ENCODE results near the gene GNG14.
A peak's percentile ranks its signal among the peaks of the same experiment; 100 is the strongest.
"Not testable (repeated sequence)": the region's sequence is repeated elsewhere in the genome, so short reads cannot be mapped to it uniquely, and the experiment has no call there.

Gene GNG14

GRCh38 chr19:12675940-12676339, 11.9 kb upstream of the GNG14 start:
- Mint-ChIP-seq H3K4me1 (ENCODE audit: low read depth) (peaks cover 31% of the 10 kb centered on the region), H3K27me3 (no peaks in the 10 kb centered on the region), H3K9me3 (no peaks in the 10 kb centered on the region), H3K36me3 (ENCODE audit: low read depth) (peaks cover 41% of the 10 kb centered on the region), H3K27ac (no peak overlapping the region), H3K4me3 (no peak overlapping the region)

GRCh38 chr19:12676384-12676792, 11.4 kb upstream of the GNG14 start:
- H3K27ac Mint-ChIP-seq = peak overlapping the region; percentile 9
- H3K27me3 Mint-ChIP-seq = no peaks in the 10 kb centered on the region
- peaks cover 35% of the 10 kb centered on the region for H3K4me1 Mint-ChIP-seq (ENCODE audit: low read depth)
- H3K36me3 Mint-ChIP-seq (ENCODE audit: low read depth) = peaks cover 46% of the 10 kb centered on the region
- H3K9me3 Mint-ChIP-seq = no peaks in the 10 kb centered on the region
- no peak overlapping the region for H3K4me3 Mint-ChIP-seq

GRCh38 chr19:12676928-12677327, 10.9 kb upstream of the GNG14 start:
- H3K9me3 Mint-ChIP-seq = no peaks in the 10 kb centered on the region
- peaks cover 36% of the 10 kb centered on the region for H3K4me1 Mint-ChIP-seq (ENCODE audit: low read depth)
- peaks cover 43% of the 10 kb centered on the region for H3K36me3 Mint-ChIP-seq (ENCODE audit: low read depth)
- H3K27ac Mint-ChIP-seq = peak overlapping the region; percentile 48
- H3K4me3 Mint-ChIP-seq = no peak overlapping the region
- no peaks in the 10 kb centered on the region for H3K27me3 Mint-ChIP-seq

GRCh38 chr19:12678039-12678438, 9.8 kb upstream of the GNG14 start:
- H3K36me3 Mint-ChIP-seq (ENCODE audit: low read depth) = peaks cover 40% of the 10 kb centered on the region
- H3K4me1 Mint-ChIP-seq (ENCODE audit: low read depth) = peaks cover 33% of the 10 kb centered on the region
- H3K9me3 Mint-ChIP-seq, H3K27ac Mint-ChIP-seq, H3K27me3 Mint-ChIP-seq, H3K4me3 Mint-ChIP-seq: not testable (repeated sequence)

GRCh38 chr19:12680034-12680433, 7.8 kb upstream of the GNG14 start:
- H3K4me3 Mint-ChIP-seq = peak overlapping the region; percentile 100
- peaks cover 33% of the 10 kb centered on the region for H3K4me1 Mint-ChIP-seq (ENCODE audit: low read depth)
- H3K9me3 Mint-ChIP-seq = no peaks in the 10 kb centered on the region
- H3K36me3 Mint-ChIP-seq (ENCODE audit: low read depth) = peaks cover 31% of the 10 kb centered on the region
- no peaks in the 10 kb centered on the region for H3K27me3 Mint-ChIP-seq
- H3K27ac Mint-ChIP-seq = peak overlapping the region; percentile 45

- peak within 1 kb of the TSS; percentile 97 for H3K27ac Mint-ChIP-seq
- peaks cover 28% of the 10 kb centered on the region for H3K36me3 Mint-ChIP-seq (ENCODE audit: low read depth)
- H3K27me3 Mint-ChIP-seq = no peaks in the 10 kb centered on the region
- no peaks in the 10 kb centered on the region for H3K9me3 Mint-ChIP-seq
- H3K4me1 Mint-ChIP-seq (ENCODE audit: low read depth) = peaks cover 31% of the 10 kb centered on the region
- peak within 1 kb of the TSS; percentile 100 for H3K4me3 Mint-ChIP-seq
Observed at GRCh38 chr19:12681074-12681987, 6.5 kb upstream of the GNG14 start, which contains the start of gene DHPS. DHPS (minus strand) TSS chr19:12681880; CDS start chr19:12681766, 114 bp downstream.

GRCh38 chr19:12685831-12686230, 2.0 kb upstream of the GNG14 start:
- no peak overlapping the region for H3K27ac Mint-ChIP-seq
- H3K4me1 Mint-ChIP-seq (ENCODE audit: low read depth) = peaks cover 9% of the 10 kb centered on the region
- no peaks in the 10 kb centered on the region for H3K27me3 Mint-ChIP-seq
- H3K9me3 Mint-ChIP-seq = no peaks in the 10 kb centered on the region
- no peak overlapping the region for H3K4me3 Mint-ChIP-seq
- H3K36me3 Mint-ChIP-seq (ENCODE audit: low read depth) = peaks cover 9% of the 10 kb centered on the region

GRCh38 chr19:12689012-12689411, 1.2 kb downstream of the GNG14 start:
- H3K4me3 Mint-ChIP-seq = no peak overlapping the region
- H3K36me3 Mint-ChIP-seq (ENCODE audit: low read depth) = peaks cover 4% of the 10 kb centered on the region
- no peak overlapping the region for H3K27ac Mint-ChIP-seq
- H3K4me1 Mint-ChIP-seq (ENCODE audit: low read depth) = no peaks in the 10 kb centered on the region
- no peaks in the 10 kb centered on the region for H3K27me3 Mint-ChIP-seq
- H3K9me3 Mint-ChIP-seq = no peaks in the 10 kb centered on the region

- H3K9me3 Mint-ChIP-seq = no peaks in the 10 kb centered on the region
- H3K27me3 Mint-ChIP-seq = no peaks in the 10 kb centered on the region
- no peak overlapping the region for H3K27ac Mint-ChIP-seq
- H3K4me3 Mint-ChIP-seq = no peak overlapping the region
- peaks cover 4% of the 10 kb centered on the region for H3K36me3 Mint-ChIP-seq (ENCODE audit: low read depth)
- H3K4me1 Mint-ChIP-seq (ENCODE audit: low read depth) = no peaks in the 10 kb centered on the region
Observed at GRCh38 chr19:12689581-12690216, 1.9 kb downstream of the GNG14 start.

GRCh38 chr19:12692960-12693359, 5.2 kb downstream of the GNG14 start:
- Mint-ChIP-seq H3K9me3 (no peaks in the 10 kb centered on the region), H3K4me1 (ENCODE audit: low read depth) (peaks cover 12% of the 10 kb centered on the region), H3K27me3 (no peaks in the 10 kb centered on the region), H3K27ac (no peak overlapping the region), H3K36me3 (ENCODE audit: low read depth) (peaks cover 5% of the 10 kb centered on the region), H3K4me3 (no peak overlapping the region)

- peaks cover 12% of the 10 kb centered on the region for H3K36me3 Mint-ChIP-seq (ENCODE audit: low read depth)
- H3K4me3 Mint-ChIP-seq = no peak overlapping the region
- no peaks in the 10 kb centered on the region for H3K9me3 Mint-ChIP-seq
- H3K4me1 Mint-ChIP-seq (ENCODE audit: low read depth) = peaks cover 16% of the 10 kb centered on the region
- H3K27me3 Mint-ChIP-seq = no peaks in the 10 kb centered on the region
- no peak overlapping the region for H3K27ac Mint-ChIP-seq
Observed at GRCh38 chr19:12694641-12695040, 6.8 kb downstream of the GNG14 start.

GRCh38 chr19:12695096-12695495, 7.3 kb downstream of the GNG14 start:
- peaks cover 16% of the 10 kb centered on the region for H3K4me1 Mint-ChIP-seq (ENCODE audit: low read depth)
- H3K27ac Mint-ChIP-seq = no peak overlapping the region
- H3K36me3 Mint-ChIP-seq (ENCODE audit: low read depth) = peaks cover 14% of the 10 kb centered on the region
- H3K27me3 Mint-ChIP-seq = no peaks in the 10 kb centered on the region
- no peaks in the 10 kb centered on the region for H3K9me3 Mint-ChIP-seq
- peak overlapping the region; percentile 23 for H3K4me3 Mint-ChIP-seq

- H3K4me1 Mint-ChIP-seq (ENCODE audit: low read depth) = peaks cover 16% of the 10 kb centered on the region
- H3K27ac Mint-ChIP-seq = peak overlapping the region; percentile 70
- H3K27me3 Mint-ChIP-seq = no peaks in the 10 kb centered on the region
- peaks cover 14% of the 10 kb centered on the region for H3K36me3 Mint-ChIP-seq (ENCODE audit: low read depth)
- H3K4me3 Mint-ChIP-seq = peak overlapping the region; percentile 85
- no peaks in the 10 kb centered on the region for H3K9me3 Mint-ChIP-seq
Observed at GRCh38 chr19:12695514-12695913, 7.7 kb downstream of the GNG14 start.

GRCh38 chr19:12695997-12696365, 8.2 kb downstream of the GNG14 start:
- peaks cover 16% of the 10 kb centered on the region for H3K4me1 Mint-ChIP-seq (ENCODE audit: low read depth)
- no peaks in the 10 kb centered on the region for H3K27me3 Mint-ChIP-seq
- H3K4me3 Mint-ChIP-seq = peak overlapping the region; percentile 85
- no peaks in the 10 kb centered on the region for H3K9me3 Mint-ChIP-seq
- H3K36me3 Mint-ChIP-seq (ENCODE audit: low read depth) = peaks cover 18% of the 10 kb centered on the region
- peak overlapping the region; percentile 92 for H3K27ac Mint-ChIP-seq

All from stimulated activated naive CD8-positive, alpha-beta T cell treated with anti-CD3 and anti-CD28 coated beads, Interleukin-15, Interleukin-2, amounts not matched to agents 100 ng/mL and 50 ng/mL, for 24 hours (primary cell).